Inflammatory macrophage treated with lipopolysaccharide for 1 hour (primary cell): ENCODE measurements around the gene PTP4A2.

Experiments
- DNase-seq, 2 donors: peaks; one replicate each; pipeline ENCODE4 v3.0.0-alpha.2; 2020 to 2022

The PTP4A2 gene

GRCh38 chr1:31938184-31938975, at the start of gene PTP4A2:
TSS of gene PTP4A2 (minus strand) at chr1:31938368. CDS start at chr1:31919065, 19,303 bp downstream.
- peak; percentile 93 to 95 for DNase-seq

- no peak for DNase-seq
These were observed 49.0 kb upstream of the PTP4A2 start for GRCh38 chr1:31987135-31987619.

DNA sequence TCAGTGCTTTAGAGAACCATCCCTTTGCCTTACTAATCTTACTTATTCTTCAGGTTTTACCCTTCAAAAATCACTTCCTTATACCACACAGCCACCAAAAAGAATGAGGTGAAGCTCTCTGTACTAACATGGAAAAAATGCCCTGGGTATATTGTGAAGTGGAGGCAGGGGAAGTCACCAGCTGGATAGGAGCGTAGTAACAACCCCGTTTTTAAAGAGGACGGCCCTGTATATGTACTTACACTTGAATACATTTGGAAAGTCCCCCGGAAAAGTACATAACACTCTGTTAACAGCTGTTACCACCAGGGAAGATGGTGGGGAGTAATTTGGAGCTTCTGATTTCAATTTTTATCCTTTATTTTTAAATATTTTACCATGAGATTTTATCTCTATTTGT, 47.3 kb upstream of the PTP4A2 start:
- peak; percentile 35 to 61 for DNase-seq

DNA sequence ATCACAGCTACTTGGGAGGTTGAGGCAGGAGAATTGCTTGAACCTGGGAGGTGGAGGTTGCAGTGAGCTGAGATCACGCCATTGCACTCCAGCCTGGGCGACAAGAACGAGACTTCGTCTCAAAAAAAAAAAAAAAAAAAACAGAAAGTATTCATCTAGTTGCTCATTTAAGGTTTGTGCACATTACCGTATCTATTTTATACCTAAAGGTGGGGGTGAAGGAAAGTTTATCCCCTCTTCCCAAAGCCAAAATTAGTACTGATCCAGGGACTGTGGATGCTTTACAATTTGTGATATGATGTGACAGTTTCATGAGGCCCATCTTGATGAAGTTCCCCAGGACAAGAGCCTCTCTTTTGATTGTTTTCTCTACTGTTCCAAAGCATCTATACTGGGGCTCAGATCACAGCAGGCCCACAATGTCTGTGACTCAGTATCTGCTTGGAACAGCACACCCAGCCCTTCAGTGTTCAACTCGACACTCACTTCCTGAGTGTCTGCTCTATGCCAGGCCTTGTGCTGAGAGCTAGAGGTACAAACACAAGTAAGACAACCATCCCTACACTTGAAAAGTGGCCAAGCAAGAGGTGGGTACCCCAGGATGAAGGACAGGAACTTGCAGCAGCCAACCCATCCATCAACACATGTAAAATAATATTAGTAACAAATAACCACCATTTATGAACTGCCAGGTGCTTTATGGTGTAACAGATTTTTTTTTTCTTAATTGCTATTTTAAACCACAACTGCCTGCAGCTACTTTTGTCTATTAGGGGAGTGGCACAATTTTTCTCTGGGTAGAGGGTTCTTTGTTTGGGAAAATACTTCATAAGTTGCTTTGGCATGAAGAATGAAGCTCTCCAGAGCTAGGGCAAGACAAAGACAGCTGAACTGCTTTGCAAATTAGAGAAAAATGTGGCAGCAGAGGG, 46.5 kb upstream of the PTP4A2 start:
- DNase-seq = no peak

GRCh38 chr1:31981972-31982371, 43.8 kb upstream of the PTP4A2 start:
- peak in 1 of 2 donors; percentile 12 for DNase-seq

DNA sequence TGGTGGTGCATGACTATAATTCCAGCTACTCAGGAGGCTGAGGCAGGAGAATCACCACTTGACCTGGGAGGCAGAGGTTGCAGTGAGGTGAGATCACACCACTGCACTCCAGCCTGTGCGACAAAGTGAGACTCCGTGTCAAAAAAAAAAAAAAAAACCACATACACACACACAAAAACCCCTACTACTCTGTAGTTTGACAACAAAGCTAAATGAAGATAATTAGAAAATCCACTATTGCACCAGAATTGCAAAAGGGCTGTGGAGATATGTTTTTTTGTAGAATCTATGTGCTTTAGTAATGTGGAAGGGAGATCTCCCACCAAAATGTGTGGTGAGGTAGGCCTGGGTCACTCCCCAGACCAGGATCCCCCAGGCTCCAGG, 43.3 kb upstream of the PTP4A2 start:
- DNase-seq = peak; percentile 79

DNA sequence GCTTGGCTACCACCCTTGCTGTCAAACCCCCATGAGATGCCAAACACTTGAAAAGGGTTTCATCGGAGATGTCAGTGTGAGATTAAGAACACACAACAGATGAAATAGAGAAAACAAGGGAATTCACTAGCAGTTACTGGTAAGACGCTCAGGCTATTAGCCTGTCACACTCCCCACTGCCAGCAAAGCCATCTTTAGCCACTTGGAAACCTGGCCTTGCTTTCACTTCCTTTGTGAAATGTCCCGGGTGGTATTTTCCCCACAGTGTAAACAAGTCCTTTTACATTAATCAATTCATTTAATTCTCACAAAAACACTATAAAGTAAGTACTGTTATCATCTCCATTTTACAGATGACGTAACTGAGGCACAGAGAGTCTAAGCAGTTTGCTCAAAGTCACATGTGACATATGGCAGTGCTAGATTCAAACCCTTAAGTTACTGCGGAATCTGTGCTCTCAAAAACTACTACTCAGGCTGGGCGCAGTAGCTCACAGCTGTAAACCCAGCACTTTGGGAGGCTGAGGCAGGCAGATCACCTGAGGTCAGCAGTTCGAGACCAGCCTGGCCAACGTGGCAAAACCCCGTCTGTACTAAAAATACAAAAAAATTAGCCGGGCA, 42.8 kb upstream of the PTP4A2 start:
- peak in 1 of 2 donors; percentile 26 for DNase-seq

- no peak for DNase-seq
These were observed 40.8 kb upstream of the PTP4A2 start for GRCh38 chr1:31978843-31979400.

- peak in 1 of 2 donors; percentile 14 for DNase-seq
These were observed 39.4 kb upstream of the PTP4A2 start for GRCh38 chr1:31977385-31978131.

DNA sequence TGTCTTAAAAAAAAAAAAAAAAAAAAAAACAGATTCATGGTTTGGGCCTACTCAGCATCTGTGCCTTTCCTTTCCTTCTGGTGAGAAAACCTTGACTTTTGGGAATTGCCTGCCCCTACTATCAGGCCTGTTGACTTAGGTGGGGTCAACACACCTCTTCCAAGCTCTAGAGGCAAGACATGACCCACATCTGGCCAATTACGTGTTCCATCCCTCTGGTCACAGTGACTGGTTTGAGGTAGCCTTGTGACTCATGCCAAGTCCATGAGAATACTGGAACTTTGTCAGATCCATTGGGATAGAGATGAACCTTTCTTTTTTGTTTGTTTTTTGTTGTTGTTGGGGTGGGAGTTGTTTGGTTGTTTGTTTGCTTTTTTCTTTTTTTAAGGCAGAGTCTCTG, 38.2 kb upstream of the PTP4A2 start:
- DNase-seq = no peak

GRCh38 chr1:31970873-31971272, 32.7 kb upstream of the PTP4A2 start:
- DNase-seq = no peak

GRCh38 chr1:31961536-31961935, 23.4 kb upstream of the PTP4A2 start:
- DNase-seq = peak; percentile 46 to 61

- peak in 1 of 2 donors; percentile 30 for DNase-seq
These were observed 21.6 kb upstream of the PTP4A2 start for GRCh38 chr1:31959521-31960340.

- peak in 1 of 2 donors; percentile 64 for DNase-seq
These were observed 19.8 kb upstream of the PTP4A2 start for GRCh38 chr1:31957701-31958674.

- peak; percentile 98 to 99 for DNase-seq
These were observed 18.0 kb upstream of the PTP4A2 start for GRCh38 chr1:31955917-31956736.

DNA sequence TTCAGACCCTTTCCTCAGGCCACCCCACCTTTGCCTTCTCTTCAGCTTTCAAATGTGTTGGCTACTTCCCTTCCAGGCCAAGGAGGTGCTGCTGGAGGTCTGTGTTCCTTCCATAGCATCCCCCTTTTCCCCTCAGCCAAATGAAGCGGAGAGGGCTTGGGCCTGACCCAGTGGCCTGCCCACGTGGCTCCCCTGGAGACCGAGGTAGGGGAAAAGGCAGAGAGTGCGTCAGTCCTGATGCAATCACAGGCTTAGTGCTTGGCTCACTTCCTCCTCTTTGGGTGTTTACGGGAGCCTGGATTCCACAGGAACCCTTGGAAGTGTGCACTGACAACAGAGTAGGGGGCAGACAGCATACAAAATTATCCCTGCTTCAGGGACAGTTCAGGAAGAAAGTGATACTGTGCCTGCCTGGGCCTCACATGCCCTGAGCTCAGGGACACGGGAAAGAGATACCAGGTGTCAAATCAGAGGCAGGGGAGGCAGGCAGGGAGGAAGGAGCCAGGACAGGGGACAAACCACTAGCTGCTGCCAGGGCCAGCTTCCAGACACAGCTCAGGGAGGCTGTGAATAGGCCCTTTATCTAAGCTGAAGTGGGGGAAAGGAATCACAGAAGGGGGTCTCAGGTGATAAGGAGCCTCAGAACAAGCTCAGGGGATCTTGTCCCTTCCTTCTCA, 16.6 kb upstream of the PTP4A2 start:
- peak; percentile 87 to 92 for DNase-seq

DNA sequence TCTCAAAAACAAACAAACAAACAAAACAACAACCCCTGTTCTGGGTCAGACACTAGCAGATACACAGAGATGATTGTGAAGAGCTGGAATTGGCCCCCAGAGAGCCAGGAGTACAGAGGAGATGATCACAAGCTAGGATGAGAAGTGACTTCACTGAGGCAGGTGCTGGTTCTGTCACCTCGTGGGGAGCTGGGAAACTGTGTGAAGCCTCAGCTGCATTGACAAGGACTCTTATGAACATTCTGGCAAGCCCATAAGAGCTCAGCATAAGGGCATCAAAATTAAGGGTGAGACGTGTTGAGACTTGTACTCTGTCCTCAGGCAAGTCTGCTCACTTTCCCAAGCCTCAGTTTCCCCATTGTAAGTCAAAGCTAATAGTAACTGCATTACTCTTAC, 14.7 kb upstream of the PTP4A2 start:
- no peak for DNase-seq

DNA sequence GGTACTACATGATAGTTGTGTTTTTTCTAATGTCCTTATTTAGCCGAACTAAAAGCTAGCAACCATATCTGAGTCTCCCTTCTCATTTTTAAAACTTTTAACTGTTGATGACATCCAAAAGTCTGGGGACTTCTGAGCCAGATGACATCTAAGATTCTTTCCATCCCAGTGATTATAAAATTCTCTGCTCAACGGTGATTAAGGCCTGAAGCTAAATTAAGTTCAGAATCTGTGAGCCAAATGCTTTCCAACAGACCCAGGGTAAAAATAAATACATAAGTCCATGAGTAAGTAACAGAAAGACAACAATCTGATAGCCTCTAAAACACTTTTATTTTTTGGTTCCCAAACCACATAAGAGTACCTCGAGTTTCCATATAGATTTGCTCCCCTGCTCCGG, 13.1 kb upstream of the PTP4A2 start:
- no peak for DNase-seq
